HCT116 (cell line): ENCODE data around the gene TANC1. TPM values are rescaled to one million over a fixed set of nuclear protein-coding genes. Genes with fewer than 3 reads are reported as not detected.

Experiments used
- ATAC-seq: fragments of 200-7000 bp; cut with Tn5 transposase; 2 replicates; pipeline ENCODE4 v1.9.1; 2020; ENCODE audit warnings: mild to moderate bottlenecking, moderate library complexity
- BruUV-seq: library from RNA; stranded (reverse); fragments of 400-500 nt; replicated peaks from 2 replicates; lab custom pipeline; 2021; lab: Mats Ljungman, UMichigan
- CTCF ChIA-PET: fragments of 300-600 bp; sonication (Branson Sonifier 250); formaldehyde crosslinking; loops from one replicate; lab custom pipeline; 2021; ENCODE audit warnings: antibody characterized with exemption; lab: Charles Lee
- POLR2A ChIA-PET: fragments of 300-600, 350-600 bp; sonication (Branson Sonifier 250); formaldehyde crosslinking; loops from one replicate; lab custom pipeline; 2021; ENCODE audit warnings: antibody characterized with exemption; lab: Charles Lee
- RAD21 ChIA-PET, 2 experiments: fragments of 300-600 bp; sonication (Branson Sonifier 250); formaldehyde crosslinking; loops; one replicate each; lab custom pipeline; 2023; ENCODE audit warnings: low total read pairs in 2 of 2; ENCODE audit not compliant: uncharacterized antibody in 2 of 2, unreplicated experiment in 2 of 2, low non-redundant PET in 1 of 2; lab: Charles Lee
- DNase-seq: peaks from one replicate; pipeline ENCODE4 v3.0.0-alpha.2; 2010; ENCODE audit warnings: low read depth, low spot score
- H2AFZ ChIP-seq: fragments of 200-600 bp; shearing (Covaris generic), sonication (generic); 2 replicates; pipeline ENCODE4 v1.6.1; 2017; ENCODE audit warnings: low read depth, mixed run types, mixed read lengths, antibody characterized with exemption, low read length; ENCODE audit not compliant: poor library complexity, severe bottlenecking
- H3K27ac ChIP-seq: 2 replicates; pipeline ENCODE4 v1.5.1; 2012; ENCODE audit warnings: low read depth, low read length
- H3K27me3 ChIP-seq: fragments of 200-600 bp; sonication (generic); 2 replicates; pipeline ENCODE4 v1.6.1; 2016; ENCODE audit warnings: mixed run types, low read length, mixed read lengths; ENCODE audit not compliant: insufficient read depth
- H3K36me3 ChIP-seq, 2 experiments: fragments of 200-500 bp in 1 of 2; fragments of 200-600 bp in 1 of 2; sonication (Bioruptor generic) in 1 of 2; sonication (generic) in 1 of 2; 2 replicates each; pipeline versions ENCODE4 v1.5.1 to v1.6.1; 2014 to 2016; ENCODE audit warnings: low read length in 2 of 2, inconsistent platforms in 1 of 2, mixed read lengths in 1 of 2, mixed run types in 1 of 2; ENCODE audit not compliant: insufficient read depth in 2 of 2, control insufficient read depth in 1 of 2
- H3K4me1 ChIP-seq, 2 experiments: fragments of 200-600 bp in 1 of 2; sonication (generic) in 1 of 2; 2 replicates each; pipeline versions ENCODE4 v1.5.1 to v1.6.1; 2012 to 2017; ENCODE audit warnings: low read length in 2 of 2, inconsistent platforms in 1 of 2, mild to moderate bottlenecking in 1 of 2, mixed read lengths in 1 of 2, mixed run types in 1 of 2, moderate library complexity in 1 of 2; ENCODE audit not compliant: insufficient read depth in 2 of 2, control insufficient read depth in 1 of 2
- H3K4me2 ChIP-seq: fragments of 200-600 bp; sonication (generic); 2 replicates; pipeline ENCODE4 v1.6.1; 2017; ENCODE audit warnings: mixed run types, low read length, mixed read lengths
- H3K4me3 ChIP-seq, 2 experiments: fragments of 200-600 bp in 1 of 2; sonication (generic) in 1 of 2; replicated peaks in 1 of 2; 2 replicates each; pipeline ENCODE4 v1.5.1; 2011 to 2016; ENCODE audit warnings: low read length in 2 of 2, control low read depth in 1 of 2, low read depth in 1 of 2, mild to moderate bottlenecking in 1 of 2, mixed read lengths in 1 of 2, mixed run types in 1 of 2
- H3K79me2 ChIP-seq: fragments of 200-600 bp; sonication (generic); 2 replicates; pipeline ENCODE4 v1.6.1; 2017; ENCODE audit warnings: mild to moderate bottlenecking, mixed run types, low read length, moderate library complexity, mixed read lengths; ENCODE audit not compliant: insufficient read depth
- H3K9ac ChIP-seq: fragments of 200-600 bp; sonication (generic); 2 replicates; pipeline ENCODE4 v1.6.1; 2016; ENCODE audit warnings: low read length, mixed read lengths
- H3K9me2 ChIP-seq: fragments of 200-600 bp; sonication (generic), shearing (Covaris generic); 2 replicates; pipeline ENCODE4 v1.6.1; 2017; ENCODE audit warnings: mixed run types, mild to moderate bottlenecking, moderate library complexity; ENCODE audit not compliant: insufficient read depth
- H3K9me3 ChIP-seq, 2 experiments: fragments of 200-500 bp in 1 of 2; fragments of 200-600 bp in 1 of 2; sonication (Bioruptor generic) in 1 of 2; sonication (generic) in 1 of 2; 2 replicates each; pipeline ENCODE4 v1.6.1; 2014 to 2017; ENCODE audit warnings: low read length in 2 of 2, mixed read lengths in 2 of 2, inconsistent platforms in 1 of 2, low read depth in 1 of 2, mild to moderate bottlenecking in 1 of 2, mixed run types in 1 of 2, moderate library complexity in 1 of 2; ENCODE audit not compliant: control insufficient read depth in 1 of 2, insufficient read depth in 1 of 2
- H4K20me1 ChIP-seq: fragments of 200-600 bp; sonication (generic), shearing (Covaris generic); 2 replicates; pipeline ENCODE4 v1.6.1; 2017; ENCODE audit warnings: mixed run types, mild to moderate bottlenecking, moderate library complexity; ENCODE audit not compliant: insufficient read depth
- CBX3 ChIP-seq: IDR thresholded peaks from 2 replicates; pipeline ENCODE4 v1.6.1; 2012; ENCODE audit warnings: low read depth
- CEBPB ChIP-seq: IDR thresholded peaks from 2 replicates; pipeline ENCODE4 v1.6.1; 2012; ENCODE audit warnings: low read depth
- intact Hi-C: fragments of 100-400 bp; cut with micrococcal nuclease; formaldehyde crosslinking; loops from 2 replicates; pipeline ENCODE4 v1.10.0; 2022
- total RNA-seq: library from RNA; stranded (reverse); gene quantifications from one replicate; pipeline ENCODE4 v1.2.1, GENCODE V29; 2021; ENCODE audit not compliant: unreplicated experiment
- TF ChIP-seq, protein P1 (sequence below), 3 experiments: fragments of 200-600 bp in 1 of 3; sonication (generic) in 1 of 3; IDR thresholded peaks in 2 of 3; conservative IDR thresholded peaks in 1 of 3; 2 replicates each; pipeline ENCODE4 v1.5.1; 2012 to 2017; ENCODE audit warnings: low read depth in 2 of 3, low read length in 2 of 3, antibody characterized with exemption in 1 of 3, borderline replicate concordance in 1 of 3, control low read depth in 1 of 3, mild to moderate bottlenecking in 1 of 3, mixed read lengths in 1 of 3, mixed run types in 1 of 3, moderate library complexity in 1 of 3; ENCODE audit not compliant: insufficient read depth in 1 of 3

Gene TANC1
- total RNA-seq, 1 experiment from 2014 or later = 15.1 TPM

DNA sequence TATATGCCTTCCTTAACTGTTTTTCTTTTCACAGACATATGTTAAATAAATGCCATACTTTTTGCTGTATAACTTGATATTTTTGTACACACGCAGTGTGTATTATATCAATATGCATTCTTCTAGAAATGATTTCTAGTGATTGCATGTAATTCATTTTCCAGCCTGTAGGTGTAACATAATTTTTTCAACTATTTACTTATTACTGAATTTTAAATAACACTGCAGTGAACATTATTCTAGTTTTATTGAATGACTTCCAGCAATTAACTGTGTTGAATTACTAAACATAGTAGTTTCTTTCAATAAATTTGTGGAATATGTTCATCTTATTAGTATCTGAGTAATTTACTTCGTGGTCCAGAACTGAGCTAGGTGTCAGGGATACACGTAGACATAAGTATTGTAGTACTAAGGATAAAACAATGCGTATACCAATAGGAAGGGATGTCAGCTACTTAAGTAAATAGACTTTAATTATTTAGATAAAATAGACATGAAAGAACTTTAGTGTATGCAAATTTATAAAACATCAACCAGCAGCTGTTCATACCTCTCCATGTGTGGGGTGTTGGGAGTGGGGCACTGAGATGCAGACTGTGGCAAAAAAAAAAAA, 28.0 kb downstream of the TANC1 start:
- ChIA-PET POLR2A (interaction anchor here (0.5 to 0.9 kb wide), 2 partner anchors 39 to 289 kb away, joined by 3 read pairs; no protein-coding TSS in a partner anchor), RAD21 (interaction anchor here in 1 of 2 experiments (0.6 kb wide), 1 partner anchor 715 kb away, joined by 3 read pairs; no protein-coding TSS in a partner anchor), CTCF (interaction anchor here (0.9 to 2.9 kb wide), 2 partner anchors 10 to 122 kb away, joined by 3 to 7 read pairs; no protein-coding TSS in a partner anchor)
- ATAC-seq = no peak
- no peaks in the 10 kb centered on the region for H3K27me3 ChIP-seq
- no TSS peak for BruUV-seq
- no peak overlapping the region for H3K9ac ChIP-seq
- H3K4me1 ChIP-seq = peaks cover 4 to 8% of the 10 kb centered on the region in 2 experiments; a peak in 3 of 4 replicates
- no peak overlapping the region for H2AFZ ChIP-seq
- TF ChIP-seq CBX3 = no peak
- no peak for TF ChIP-seq CEBPB
- TF ChIP-seq, protein P1, sequence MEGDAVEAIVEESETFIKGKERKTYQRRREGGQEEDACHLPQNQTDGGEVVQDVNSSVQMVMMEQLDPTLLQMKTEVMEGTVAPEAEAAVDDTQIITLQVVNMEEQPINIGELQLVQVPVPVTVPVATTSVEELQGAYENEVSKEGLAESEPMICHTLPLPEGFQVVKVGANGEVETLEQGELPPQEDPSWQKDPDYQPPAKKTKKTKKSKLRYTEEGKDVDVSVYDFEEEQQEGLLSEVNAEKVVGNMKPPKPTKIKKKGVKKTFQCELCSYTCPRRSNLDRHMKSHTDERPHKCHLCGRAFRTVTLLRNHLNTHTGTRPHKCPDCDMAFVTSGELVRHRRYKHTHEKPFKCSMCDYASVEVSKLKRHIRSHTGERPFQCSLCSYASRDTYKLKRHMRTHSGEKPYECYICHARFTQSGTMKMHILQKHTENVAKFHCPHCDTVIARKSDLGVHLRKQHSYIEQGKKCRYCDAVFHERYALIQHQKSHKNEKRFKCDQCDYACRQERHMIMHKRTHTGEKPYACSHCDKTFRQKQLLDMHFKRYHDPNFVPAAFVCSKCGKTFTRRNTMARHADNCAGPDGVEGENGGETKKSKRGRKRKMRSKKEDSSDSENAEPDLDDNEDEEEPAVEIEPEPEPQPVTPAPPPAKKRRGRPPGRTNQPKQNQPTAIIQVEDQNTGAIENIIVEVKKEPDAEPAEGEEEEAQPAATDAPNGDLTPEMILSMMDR (IDR thresholded peaks at IDR 0.05 in 2 of 3, conservative IDR thresholded peaks at IDR 0.05 in 1 of 3; ENCODE audit: borderline replicate concordance in 1 of 3, insufficient read depth in 1 of 3, low read depth in 2 of 3, low read length in 2 of 3) = peak in 2 of 3 experiments; percentile 1 to 58; a peak in 2 of 6 replicates
- no peak overlapping the region for H3K4me3 ChIP-seq
- no peaks in the 10 kb centered on the region for H3K9me3 ChIP-seq
- H3K79me2 ChIP-seq = peaks cover 20% of the 10 kb centered on the region
- no peaks in the 10 kb centered on the region for H4K20me1 ChIP-seq
- no peaks in the 10 kb centered on the region for H3K36me3 ChIP-seq
- no peak for DNase-seq
- H3K9me2 ChIP-seq = no peaks in the 10 kb centered on the region
- no peak overlapping the region for H3K4me2 ChIP-seq
- H3K27ac ChIP-seq = no peak overlapping the region
- intact Hi-C loops = no loop called here
